GM21526 (cell line): Measurements from ENCODE around the gene GLI3.

Source experiments
- ATAC-seq: cut with Tn5 transposase; IDR thresholded peaks from one replicate; pipeline ENCODE4 v1.9.1; 2021; ENCODE audit warnings: moderate library complexity; ENCODE audit not compliant: unreplicated experiment, low FRiP score

GLI3 gene

GRCh38 chr7:42014625-42015618 lies 222.1 kb downstream of the GLI3 start:
- no peak for ATAC-seq

- no peak for ATAC-seq
These were observed 224.1 kb downstream of the GLI3 start for GRCh38 chr7:42012786-42013360.

GRCh38 chr7:42012313-42012712 lies 224.7 kb downstream of the GLI3 start:
- no peak for ATAC-seq

- no peak for ATAC-seq
These were observed 225.2 kb downstream of the GLI3 start for GRCh38 chr7:42011846-42012245.

- no peak for ATAC-seq
These were observed 226.3 kb downstream of the GLI3 start for GRCh38 chr7:42010751-42011150.

- no peak for ATAC-seq
These were observed 230.1 kb downstream of the GLI3 start for GRCh38 chr7:42006801-42007513.

GRCh38 chr7:42002654-42003053 lies 234.4 kb downstream of the GLI3 start:
- ATAC-seq: no peak

GRCh38 chr7:41999736-42000283 lies 237.2 kb downstream of the GLI3 start:
- peak; percentile 54 for ATAC-seq

GRCh38 chr7:41998041-41998440 lies 239.0 kb downstream of the GLI3 start:
- no peak for ATAC-seq

- no peak for ATAC-seq
These were observed 239.9 kb downstream of the GLI3 start for GRCh38 chr7:41997151-41997550.

GRCh38 chr7:41996381-41997035 lies 240.5 kb downstream of the GLI3 start:
- no peak for ATAC-seq

- ATAC-seq: no peak
These were observed 241.3 kb downstream of the GLI3 start for GRCh38 chr7:41995632-41996271.

- no peak for ATAC-seq
These were observed 242.3 kb downstream of the GLI3 start for GRCh38 chr7:41994746-41995110.

GRCh38 chr7:41994036-41994745 lies 242.8 kb downstream of the GLI3 start:
- no peak for ATAC-seq

GRCh38 chr7:41992881-41993867 lies 243.8 kb downstream of the GLI3 start:
- no peak for ATAC-seq

- ATAC-seq: no peak
These were observed 252.1 kb downstream of the GLI3 start for GRCh38 chr7:41984888-41985287.

- no peak for ATAC-seq
These were observed 255.7 kb downstream of the GLI3 start for GRCh38 chr7:41981046-41982040.
